Measurements from ENCODE around the gene UGT1A1. TPM values are rescaled to one million over a fixed set of nuclear protein-coding genes. Genes with fewer than 3 reads are reported as not detected.

Gene UGT1A1
- total and polyA plus RNA-seq, 10 of the 15 experiments (the other 5 are each of a cell fraction or from before 2014, with no cell fraction given) = not detected

DNA sequence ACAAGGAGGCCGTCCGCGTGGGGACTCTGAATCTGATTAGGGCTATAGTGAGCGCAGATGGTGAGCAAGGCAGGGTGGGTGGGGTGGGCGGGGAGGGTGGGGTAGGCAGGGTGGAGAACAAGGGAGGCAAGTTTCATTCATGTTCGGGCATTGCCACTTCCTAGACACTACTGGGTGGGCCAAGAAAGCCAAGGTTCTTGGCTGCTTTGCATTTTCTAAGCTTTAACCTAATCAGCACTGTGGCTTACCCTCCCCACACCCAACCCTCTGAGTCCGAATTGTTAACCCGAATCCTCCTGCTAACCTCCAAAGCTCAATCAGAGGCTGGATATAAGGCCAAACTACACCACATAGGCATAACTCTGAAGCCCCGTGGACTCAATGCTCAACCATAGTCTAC, 36.2 kb downstream of the UGT1A1 start:
- H3K27me3 ChIP-seq (replicated peaks in 1 of 2; ENCODE audit: control insufficient read depth in 2 of 2, insufficient read depth in 2 of 2, low read length in 1 of 2) = no peaks in the 10 kb centered on the region; a peak in 2 of 4 replicates
- FAIRE-seq (no peak), ATAC-seq (no peak), DNase-seq (ENCODE audit: low read depth, low spot score) (no peak)
- H4K20me1 ChIP-seq (ENCODE audit: control insufficient read depth, insufficient read depth) = no peaks in the 10 kb centered on the region
- no peaks in the 10 kb centered on the region for H3K36me3 ChIP-seq (ENCODE audit: control insufficient read depth in 2 of 2, insufficient read depth in 2 of 2, low read length in 1 of 2)
- CTCF ChIA-PET = interaction anchor here (0.7 kb wide), 1 partner anchor 16 kb away, joined by 3 read pairs; no protein-coding TSS in a partner anchor
- no peak overlapping the region for H3K4me2 ChIP-seq (ENCODE audit: control insufficient read depth, insufficient read depth)
- H3K79me2 ChIP-seq (ENCODE audit: control insufficient read depth, insufficient read depth, low read length) = no peaks in the 10 kb centered on the region
- H3K4me1 ChIP-seq (ENCODE audit: control insufficient read depth, insufficient read depth, low read length) = no peaks in the 10 kb centered on the region
- H3K9ac ChIP-seq (ENCODE audit: control insufficient read depth, insufficient read depth, low read length) = no peak overlapping the region
- SMC1A ChIA-PET (ENCODE audit: uncharacterized antibody, unreplicated experiment) = no interaction called here
- H2AFZ ChIP-seq (ENCODE audit: control insufficient read depth, low read depth, low read length) = no peak overlapping the region
- WGBS (ENCODE audit: insufficient coverage, insufficient replicate concordance, low lambda C conversion rate, missing lambda C conversion rate) = 38% methylated on average over 8 of the region's 9 CpGs
- intact Hi-C loops (cut with micrococcal nuclease; ENCODE audit: unreplicated experiment) = no loop called here
- POLR2A ChIA-PET = no interaction called here
- H3K9me3 ChIP-seq (replicated peaks; ENCODE audit: control insufficient read depth, insufficient read depth, low read length) = no peaks in the 10 kb centered on the region
- no peak overlapping the region for H3K27ac ChIP-seq (ENCODE audit: control insufficient read depth, insufficient read depth)
- no peak overlapping the region for H3K4me3 ChIP-seq
- no peak for TF ChIP-seq MEF2B (IDR thresholded peaks at IDR 0.05; ENCODE audit: partially characterized antibody, poor library complexity, severe bottlenecking)
- no peak for TF ChIP-seq PML (IDR thresholded peaks at IDR 0.05; ENCODE audit: low read length)
- no peak for TF ChIP-seq NFXL1 (IDR thresholded peaks at IDR 0.05; ENCODE audit: borderline replicate concordance)
- RAD21 ChIA-PET (ENCODE audit: unreplicated experiment) = no interaction called here
- BruUV-seq (replicated peaks) = no TSS peak
- in situ Hi-C loops (cut with MboI) = no loop called here

DNA sequence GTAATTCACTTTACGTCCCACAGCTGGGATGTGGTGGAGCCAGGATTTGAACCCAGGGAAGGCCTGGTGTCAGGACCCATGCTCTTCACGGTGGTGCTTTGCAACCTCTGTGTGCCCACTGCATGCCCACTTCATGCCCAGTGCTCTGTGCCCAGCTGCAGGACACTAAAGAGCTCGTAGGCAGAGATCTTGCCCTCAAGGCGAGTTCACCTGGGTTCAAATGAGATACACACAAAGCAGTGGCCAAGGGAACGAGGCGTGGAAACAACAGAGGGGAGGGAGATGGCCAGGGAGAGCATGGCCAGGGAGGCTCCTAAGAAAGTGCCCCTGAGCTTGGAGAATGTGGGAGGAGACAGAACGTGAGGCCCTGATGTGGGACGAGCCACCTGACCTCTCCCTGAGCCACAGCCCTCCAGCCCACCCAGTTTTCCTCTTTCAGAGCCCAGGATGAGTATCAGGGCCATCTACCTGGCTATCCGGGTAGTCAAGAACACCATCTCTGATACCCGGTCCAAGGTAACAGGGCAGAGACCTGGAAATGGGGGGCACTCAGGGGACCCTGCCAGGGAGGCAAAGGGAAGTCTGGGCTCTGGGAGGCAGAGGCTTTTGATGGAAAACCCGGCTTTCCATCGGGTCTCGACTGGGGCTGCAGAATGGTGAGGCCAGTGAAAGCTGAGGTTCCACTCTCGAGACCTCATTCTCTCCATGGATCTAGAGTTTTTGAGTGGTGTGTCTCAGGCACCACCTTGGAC, 38.4 kb downstream of the UGT1A1 start:
- TF ChIP-seq MYB (IDR thresholded peaks at IDR 0.05; ENCODE audit: borderline replicate concordance, low read depth, low read length) = no peak
- TF ChIP-seq MEF2A (IDR thresholded peaks at IDR 0.05; ENCODE audit: insufficient read depth, low read depth, low read length) = no peak
- intact Hi-C loops (cut with micrococcal nuclease; ENCODE audit: unreplicated experiment) = no loop called here
- CTCF ChIA-PET = no interaction called here

More for the DNA sequence above, 38.4 kb downstream of the UGT1A1 start:
- no peak overlapping the region for H3K4me3 ChIP-seq
- H4K20me1 ChIP-seq (ENCODE audit: control insufficient read depth, insufficient read depth) = no peaks in the 10 kb centered on the region
- no peak overlapping the region for H3K9ac ChIP-seq (ENCODE audit: control insufficient read depth, insufficient read depth, low read length)
- WGBS (ENCODE audit: insufficient coverage, insufficient replicate concordance, low lambda C conversion rate, missing lambda C conversion rate) = 27% methylated on average over 14 of the region's 14 CpGs
- H3K79me2 ChIP-seq (ENCODE audit: control insufficient read depth, insufficient read depth, low read length) = no peaks in the 10 kb centered on the region
- H3K27ac ChIP-seq (ENCODE audit: control insufficient read depth, insufficient read depth) = no peak overlapping the region
- no peak for DNase-seq (ENCODE audit: low read depth, low spot score)
- no peak overlapping the region for H2AFZ ChIP-seq (ENCODE audit: control insufficient read depth, low read depth, low read length)
- H3K4me2 ChIP-seq (ENCODE audit: control insufficient read depth, insufficient read depth) = no peak overlapping the region
- no TSS peak for BruUV-seq (replicated peaks)
- ChIA-PET SMC1A (ENCODE audit: uncharacterized antibody, unreplicated experiment) (no interaction called here), RAD21 (ENCODE audit: unreplicated experiment) (no interaction called here), POLR2A (no interaction called here)
- H3K36me3 ChIP-seq (ENCODE audit: control insufficient read depth in 2 of 2, insufficient read depth in 2 of 2, low read length in 1 of 2) = no peaks in the 10 kb centered on the region
- no peaks in the 10 kb centered on the region for H3K9me3 ChIP-seq (replicated peaks; ENCODE audit: control insufficient read depth, insufficient read depth, low read length)
- in situ Hi-C loops (cut with MboI) = no loop called here
- no peak for FAIRE-seq
- H3K4me1 ChIP-seq (ENCODE audit: control insufficient read depth, insufficient read depth, low read length) = no peaks in the 10 kb centered on the region
- H3K27me3 ChIP-seq (replicated peaks in 1 of 2; ENCODE audit: control insufficient read depth in 2 of 2, insufficient read depth in 2 of 2, low read length in 1 of 2) = no peaks in the 10 kb centered on the region; a peak in 2 of 4 replicates
- ATAC-seq = no peak

Measured in GM12878 (cell line).